22Rv1 (cell line): ENCODE results near the gene ADAM12.

Source experiments
- ZFX ChIP-seq: fragments of 450-650 bp; IDR thresholded peaks from 2 replicates; pipeline ENCODE4 v1.6.1; 2017; ENCODE audit warnings: antibody characterized with exemption, borderline replicate concordance
- TF ChIP-seq, protein P1 (sequence below): fragments of 450-650 bp; IDR thresholded peaks from 2 replicates; pipeline ENCODE4 v1.5.1; 2017; ENCODE audit warnings: mild to moderate bottlenecking

DNA sequence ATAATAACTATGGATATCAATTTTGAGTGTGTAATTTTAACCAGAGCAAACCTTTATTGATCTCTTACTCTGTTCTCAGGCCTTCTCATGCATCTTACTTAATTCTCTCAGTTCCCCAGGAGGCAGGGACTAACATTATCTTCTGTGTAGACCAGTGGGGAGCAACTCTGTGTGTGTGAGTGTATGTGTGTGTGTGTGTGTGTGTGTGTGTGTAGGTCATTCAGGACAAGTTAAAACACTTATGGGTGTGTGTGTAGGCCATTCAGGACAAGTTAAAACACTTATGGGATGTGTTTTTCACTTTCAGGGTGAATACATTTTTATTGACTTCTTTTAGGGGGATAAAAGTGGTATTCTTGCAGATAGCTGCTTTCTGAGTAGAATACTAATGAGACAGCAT, 145.0 kb downstream of the ADAM12 start:
- TF ChIP-seq, protein P1, sequence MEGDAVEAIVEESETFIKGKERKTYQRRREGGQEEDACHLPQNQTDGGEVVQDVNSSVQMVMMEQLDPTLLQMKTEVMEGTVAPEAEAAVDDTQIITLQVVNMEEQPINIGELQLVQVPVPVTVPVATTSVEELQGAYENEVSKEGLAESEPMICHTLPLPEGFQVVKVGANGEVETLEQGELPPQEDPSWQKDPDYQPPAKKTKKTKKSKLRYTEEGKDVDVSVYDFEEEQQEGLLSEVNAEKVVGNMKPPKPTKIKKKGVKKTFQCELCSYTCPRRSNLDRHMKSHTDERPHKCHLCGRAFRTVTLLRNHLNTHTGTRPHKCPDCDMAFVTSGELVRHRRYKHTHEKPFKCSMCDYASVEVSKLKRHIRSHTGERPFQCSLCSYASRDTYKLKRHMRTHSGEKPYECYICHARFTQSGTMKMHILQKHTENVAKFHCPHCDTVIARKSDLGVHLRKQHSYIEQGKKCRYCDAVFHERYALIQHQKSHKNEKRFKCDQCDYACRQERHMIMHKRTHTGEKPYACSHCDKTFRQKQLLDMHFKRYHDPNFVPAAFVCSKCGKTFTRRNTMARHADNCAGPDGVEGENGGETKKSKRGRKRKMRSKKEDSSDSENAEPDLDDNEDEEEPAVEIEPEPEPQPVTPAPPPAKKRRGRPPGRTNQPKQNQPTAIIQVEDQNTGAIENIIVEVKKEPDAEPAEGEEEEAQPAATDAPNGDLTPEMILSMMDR = no peak
- TF ChIP-seq ZFX = no peak
